ENCODE measurements around the gene KRTAP5-8. TPM values are rescaled to one million over a fixed set of nuclear protein-coding genes. Genes with fewer than 3 reads are reported as not detected.
A peak's percentile ranks its signal among the peaks of the same experiment; 100 is the strongest.
"Not testable (repeated sequence)": the region's sequence is repeated elsewhere in the genome, so short reads cannot be mapped to it uniquely, and the experiment has no call there.

The KRTAP5-8 gene
- total RNA-seq, 2 experiments from 2014 or later, result not detected

- H3K36me3 Mint-ChIP-seq (ENCODE audit: low read depth), result no peaks in the 10 kb centered on the region
- no peak overlapping the region for H3K27ac Mint-ChIP-seq
- TF ChIP-seq, protein P1, sequence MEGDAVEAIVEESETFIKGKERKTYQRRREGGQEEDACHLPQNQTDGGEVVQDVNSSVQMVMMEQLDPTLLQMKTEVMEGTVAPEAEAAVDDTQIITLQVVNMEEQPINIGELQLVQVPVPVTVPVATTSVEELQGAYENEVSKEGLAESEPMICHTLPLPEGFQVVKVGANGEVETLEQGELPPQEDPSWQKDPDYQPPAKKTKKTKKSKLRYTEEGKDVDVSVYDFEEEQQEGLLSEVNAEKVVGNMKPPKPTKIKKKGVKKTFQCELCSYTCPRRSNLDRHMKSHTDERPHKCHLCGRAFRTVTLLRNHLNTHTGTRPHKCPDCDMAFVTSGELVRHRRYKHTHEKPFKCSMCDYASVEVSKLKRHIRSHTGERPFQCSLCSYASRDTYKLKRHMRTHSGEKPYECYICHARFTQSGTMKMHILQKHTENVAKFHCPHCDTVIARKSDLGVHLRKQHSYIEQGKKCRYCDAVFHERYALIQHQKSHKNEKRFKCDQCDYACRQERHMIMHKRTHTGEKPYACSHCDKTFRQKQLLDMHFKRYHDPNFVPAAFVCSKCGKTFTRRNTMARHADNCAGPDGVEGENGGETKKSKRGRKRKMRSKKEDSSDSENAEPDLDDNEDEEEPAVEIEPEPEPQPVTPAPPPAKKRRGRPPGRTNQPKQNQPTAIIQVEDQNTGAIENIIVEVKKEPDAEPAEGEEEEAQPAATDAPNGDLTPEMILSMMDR (IDR thresholded peaks at IDR 0.05), result no peak
- ChIA-PET POLR2A (no interaction called here), CTCF (no interaction called here)
- no peak overlapping the region for H3K4me3 Mint-ChIP-seq
- ATAC-seq (no peak), DNase-seq (no peak)
- peaks cover 14% of the 10 kb centered on the region for H3K27me3 Mint-ChIP-seq
- no peaks in the 10 kb centered on the region for H3K4me1 Mint-ChIP-seq (ENCODE audit: low read depth)
- intact Hi-C loops (cut with micrococcal nuclease), result no loop called here
- H3K9me3 Mint-ChIP-seq, result no peaks in the 10 kb centered on the region
Observed at GRCh38 chr11:71527576-71528210, 10.1 kb upstream of the KRTAP5-8 start.

DNA sequence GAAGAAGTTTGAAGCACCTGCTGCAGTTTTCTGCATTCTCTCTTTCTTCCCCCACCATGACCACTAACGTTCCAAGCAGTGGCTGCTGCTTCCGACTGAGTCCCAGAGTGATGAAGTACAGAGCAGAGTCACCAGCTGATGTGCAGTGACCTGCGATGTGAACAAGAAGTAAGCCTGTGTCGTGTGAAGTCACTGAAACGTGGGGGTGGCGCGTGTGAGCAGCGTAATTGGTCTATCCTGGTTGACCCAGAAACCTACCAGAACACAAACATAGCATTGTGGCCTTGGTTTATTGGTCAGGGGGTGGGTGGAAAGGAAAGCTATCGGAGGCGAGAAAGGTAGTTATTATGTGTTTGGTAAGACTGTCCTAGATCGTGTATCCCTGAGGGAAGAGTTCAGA lies 7.2 kb upstream of the KRTAP5-8 start:
- Mint-ChIP-seq H3K27ac (no peak overlapping the region), H3K27me3 (peaks cover 14% of the 10 kb centered on the region), H3K4me1 (ENCODE audit: low read depth) (no peaks in the 10 kb centered on the region), H3K9me3 (no peaks in the 10 kb centered on the region), H3K4me3 (no peak overlapping the region), H3K36me3 (ENCODE audit: low read depth) (no peaks in the 10 kb centered on the region)
- intact Hi-C loops (cut with micrococcal nuclease), result no loop called here
- CTCF ChIA-PET, result interaction anchor here (0.9 kb wide), 1 partner anchor 20 kb away, joined by 3 read pairs; no protein-coding TSS in a partner anchor
- TF ChIP-seq, protein P1 (IDR thresholded peaks at IDR 0.05), result no peak
- DNase-seq (no peak), ATAC-seq (peak; percentile 24)
- POLR2A ChIA-PET, result no interaction called here

DNA sequence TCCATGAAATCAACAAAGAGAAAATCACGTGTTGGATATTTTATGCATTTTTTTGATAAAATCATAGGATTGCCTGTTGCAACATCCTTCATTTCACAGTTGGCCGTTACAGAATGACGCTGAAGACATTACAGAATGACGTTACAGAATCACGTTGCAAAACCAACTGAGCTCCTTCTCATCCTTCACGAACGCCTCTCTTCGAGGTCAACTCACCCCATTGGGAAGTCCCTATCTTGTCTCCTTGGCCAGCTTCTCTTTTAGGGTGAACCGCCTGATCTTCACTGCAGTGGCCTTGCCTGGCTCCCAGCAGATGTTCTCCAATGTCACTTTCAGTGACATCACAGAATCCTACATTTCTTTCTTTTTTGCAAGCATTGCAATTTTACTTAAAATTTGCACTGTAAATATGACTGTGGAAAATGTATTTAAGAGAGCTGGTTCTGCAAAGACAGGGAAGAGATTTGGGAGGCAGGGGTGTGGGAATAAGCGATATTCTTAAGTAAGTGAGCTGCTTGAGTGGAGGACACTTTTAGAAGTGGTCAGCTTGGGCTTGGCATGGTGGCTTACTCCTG lies 5.7 kb upstream of the KRTAP5-8 start:
- no peak overlapping the region for H3K4me3 Mint-ChIP-seq
- DNase-seq (no peak), ATAC-seq (no peak)
- no peaks in the 10 kb centered on the region for H3K36me3 Mint-ChIP-seq (ENCODE audit: low read depth)
- H3K4me1 Mint-ChIP-seq (ENCODE audit: low read depth), result no peaks in the 10 kb centered on the region
- TF ChIP-seq, protein P1 (IDR thresholded peaks at IDR 0.05), result no peak
- ChIA-PET POLR2A (no interaction called here), CTCF (no interaction called here)
- H3K9me3 Mint-ChIP-seq, result no peaks in the 10 kb centered on the region
- intact Hi-C loops (cut with micrococcal nuclease), result no loop called here
- H3K27ac Mint-ChIP-seq, result no peak overlapping the region
- H3K27me3 Mint-ChIP-seq, result peaks cover 7% of the 10 kb centered on the region

DNA sequence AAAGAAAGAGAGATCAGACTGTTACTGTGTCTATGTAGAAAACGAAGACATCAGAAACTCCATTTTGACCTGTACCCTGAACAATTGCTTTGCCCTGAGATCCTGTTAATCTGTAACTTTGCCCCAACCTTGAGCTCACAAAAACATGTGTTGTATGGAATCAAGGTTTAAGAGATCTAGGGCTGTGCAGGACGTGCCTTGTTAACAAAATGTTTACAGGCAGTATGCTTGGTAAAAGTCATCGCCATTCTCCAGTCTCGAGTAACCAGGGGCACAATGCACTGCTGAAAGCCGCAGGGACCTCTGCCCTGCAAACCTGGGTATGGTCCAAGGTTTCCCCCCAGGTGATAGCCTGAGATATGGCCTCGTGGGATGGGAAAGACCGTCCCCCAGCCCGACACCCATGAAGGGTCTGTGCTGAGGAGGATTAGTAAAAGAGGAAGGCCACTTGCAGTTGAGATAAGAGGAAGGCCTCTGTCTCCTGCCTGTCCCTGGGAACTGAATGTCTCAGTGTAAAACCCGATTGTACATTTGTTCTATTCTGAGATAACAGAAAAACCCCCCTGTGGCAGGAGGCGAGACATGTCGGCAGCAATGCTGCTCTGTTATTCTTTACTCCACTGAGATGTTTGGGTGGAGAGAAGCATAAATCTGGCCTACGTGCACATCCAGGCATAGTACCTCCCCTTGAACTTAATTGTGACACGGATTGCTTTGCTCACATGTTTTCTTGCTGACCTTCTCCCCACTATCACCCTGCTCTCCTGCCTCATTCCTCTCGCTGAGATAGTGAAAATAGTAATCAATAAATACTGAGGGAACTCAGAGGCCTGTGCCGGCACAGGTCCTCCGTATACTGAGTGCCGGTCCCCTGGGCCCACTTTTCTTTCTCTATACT lies 2.9 kb upstream of the KRTAP5-8 start:
- H3K27me3 Mint-ChIP-seq; ATAC-seq; DNase-seq; H3K36me3 Mint-ChIP-seq (ENCODE audit: low read depth); H3K4me1 Mint-ChIP-seq (ENCODE audit: low read depth); intact Hi-C loops (cut with micrococcal nuclease); H3K27ac Mint-ChIP-seq; H3K9me3 Mint-ChIP-seq; CTCF ChIA-PET; H3K4me3 Mint-ChIP-seq; POLR2A ChIA-PET: not testable (repeated sequence)

- no peak overlapping the region for H3K27ac Mint-ChIP-seq
- ATAC-seq (no peak), DNase-seq (no peak)
- peaks cover 2% of the 10 kb centered on the region for H3K27me3 Mint-ChIP-seq
- TF ChIP-seq, protein P1 (IDR thresholded peaks at IDR 0.05), result no peak
- H3K4me1 Mint-ChIP-seq (ENCODE audit: low read depth), result peaks cover 3% of the 10 kb centered on the region
- POLR2A ChIA-PET, result no interaction called here
- H3K9me3 Mint-ChIP-seq, result peaks cover 3% of the 10 kb centered on the region
- intact Hi-C loops (cut with micrococcal nuclease), result no loop called here
- H3K4me3 Mint-ChIP-seq, result no peak overlapping the region
- CTCF ChIA-PET, result no interaction called here
- H3K36me3 Mint-ChIP-seq (ENCODE audit: low read depth), result no peaks in the 10 kb centered on the region
Observed at GRCh38 chr11:71535825-71536224, 2.0 kb upstream of the KRTAP5-8 start.

All from activated CD8-positive, alpha-beta T cell treated with anti-CD3 and anti-CD28 coated beads for 36 hours (primary cell).